GM12875 (cell line): ENCODE measurements around the gene SH3BP4.

Source experiments
- H3K4me3 ChIP-seq: one replicate; pipeline ENCODE4 v1.5.1; 2011; ENCODE audit warnings: low read depth, low read length, control low read depth
- TF ChIP-seq, protein P1 (sequence below): IDR thresholded peaks from 2 replicates; pipeline ENCODE4 v1.5.1; 2011; ENCODE audit warnings: low read depth, mild to moderate bottlenecking, control low read depth, inconsistent platforms, low read length, moderate library complexity, borderline replicate concordance; ENCODE audit not compliant: insufficient read depth

Gene SH3BP4

DNA sequence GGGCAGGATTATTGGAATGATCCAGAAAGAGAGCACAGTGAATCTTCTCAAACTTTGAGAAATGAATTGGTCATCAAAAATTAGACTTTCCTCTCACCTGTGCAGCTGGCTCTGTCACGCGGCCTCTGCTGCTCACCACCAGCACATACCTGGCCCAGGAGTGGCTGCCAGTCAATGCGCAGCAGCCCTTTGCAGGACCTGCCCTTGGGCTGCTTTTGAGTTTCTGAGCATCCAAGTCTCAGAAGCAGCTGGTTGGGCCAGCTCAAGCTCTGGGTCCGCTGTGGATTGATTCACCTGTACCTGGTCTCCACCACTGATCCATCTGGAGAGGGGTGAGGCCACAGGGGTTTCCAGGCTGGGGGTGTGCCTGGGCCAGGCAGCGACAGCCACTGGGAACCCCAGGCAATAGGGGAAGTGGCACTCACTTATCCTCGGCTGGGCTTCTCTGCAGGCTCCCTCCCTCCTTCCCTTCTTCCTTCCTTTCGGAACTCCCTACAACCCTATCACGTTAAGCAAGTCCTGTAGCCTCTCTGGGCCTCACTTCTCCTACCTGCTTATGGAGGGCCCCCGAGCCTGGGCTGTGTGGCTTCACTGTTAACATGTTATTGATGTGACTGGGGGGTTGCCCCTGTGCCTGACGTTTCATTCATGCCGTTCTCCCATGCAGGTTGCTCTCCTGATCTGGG, 48.1 kb downstream of the SH3BP4 start:
- TF ChIP-seq, protein P1, sequence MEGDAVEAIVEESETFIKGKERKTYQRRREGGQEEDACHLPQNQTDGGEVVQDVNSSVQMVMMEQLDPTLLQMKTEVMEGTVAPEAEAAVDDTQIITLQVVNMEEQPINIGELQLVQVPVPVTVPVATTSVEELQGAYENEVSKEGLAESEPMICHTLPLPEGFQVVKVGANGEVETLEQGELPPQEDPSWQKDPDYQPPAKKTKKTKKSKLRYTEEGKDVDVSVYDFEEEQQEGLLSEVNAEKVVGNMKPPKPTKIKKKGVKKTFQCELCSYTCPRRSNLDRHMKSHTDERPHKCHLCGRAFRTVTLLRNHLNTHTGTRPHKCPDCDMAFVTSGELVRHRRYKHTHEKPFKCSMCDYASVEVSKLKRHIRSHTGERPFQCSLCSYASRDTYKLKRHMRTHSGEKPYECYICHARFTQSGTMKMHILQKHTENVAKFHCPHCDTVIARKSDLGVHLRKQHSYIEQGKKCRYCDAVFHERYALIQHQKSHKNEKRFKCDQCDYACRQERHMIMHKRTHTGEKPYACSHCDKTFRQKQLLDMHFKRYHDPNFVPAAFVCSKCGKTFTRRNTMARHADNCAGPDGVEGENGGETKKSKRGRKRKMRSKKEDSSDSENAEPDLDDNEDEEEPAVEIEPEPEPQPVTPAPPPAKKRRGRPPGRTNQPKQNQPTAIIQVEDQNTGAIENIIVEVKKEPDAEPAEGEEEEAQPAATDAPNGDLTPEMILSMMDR, result no peak

GRCh38 chr2:235000426-235001236, 48.8 kb downstream of the SH3BP4 start:
- TF ChIP-seq, protein P1, result no peak
- H3K4me3 ChIP-seq, result no peak overlapping the region

More for the DNA sequence above, 48.1 kb downstream of the SH3BP4 start:
- no peak overlapping the region for H3K4me3 ChIP-seq

GRCh38 chr2:235001237-235002133, 49.7 kb downstream of the SH3BP4 start:
- H3K4me3 ChIP-seq, result no peak overlapping the region
- TF ChIP-seq, protein P1, result no peak

DNA sequence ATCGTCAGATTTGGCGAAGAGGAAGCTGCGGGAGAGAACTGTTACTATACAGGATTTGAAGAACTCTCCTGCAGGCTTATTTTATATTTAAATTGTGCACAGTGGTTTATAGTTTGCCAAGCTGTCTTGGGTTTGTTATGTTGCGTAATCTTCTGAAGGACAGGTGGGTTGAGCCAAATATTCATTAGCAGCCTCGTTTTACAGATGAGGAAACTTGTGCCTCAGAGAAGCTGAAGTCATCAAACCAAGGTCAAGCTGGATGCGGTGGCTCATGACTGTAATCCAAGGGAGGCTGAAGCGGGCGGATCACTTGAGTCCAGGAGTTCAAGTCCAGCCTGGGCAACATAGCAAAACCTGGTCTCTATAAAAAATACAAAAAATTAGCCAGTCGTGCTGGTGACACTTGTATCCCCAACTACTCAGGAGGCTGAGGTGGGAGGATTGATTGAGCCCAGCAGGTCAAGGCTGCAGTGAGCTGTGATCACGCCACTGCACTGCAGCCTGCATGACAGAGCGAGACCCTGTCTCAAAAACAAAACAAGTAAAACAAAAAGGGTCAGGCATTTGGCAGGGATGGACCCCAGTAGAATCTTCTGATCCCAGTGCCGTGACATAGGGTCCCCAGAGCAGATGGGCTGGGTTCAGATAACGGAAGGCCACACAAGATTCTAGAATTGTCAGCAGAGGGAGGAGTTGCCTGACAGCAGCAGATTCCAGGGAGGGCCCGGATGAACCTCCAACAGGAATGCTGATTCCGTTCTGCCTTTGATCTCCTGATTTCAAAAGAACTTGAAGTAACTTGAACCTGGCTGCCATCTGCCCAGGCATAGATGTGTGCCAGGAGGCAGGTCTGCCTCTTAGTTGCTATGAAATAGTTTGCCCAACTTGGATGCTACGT, 50.6 kb downstream of the SH3BP4 start:
- TF ChIP-seq, protein P1, result no peak
- no peak overlapping the region for H3K4me3 ChIP-seq

- TF ChIP-seq, protein P1, result no peak
- no peak overlapping the region for H3K4me3 ChIP-seq
Observed at GRCh38 chr2:235003096-235003775, 51.4 kb downstream of the SH3BP4 start.
